Osteoblast (primary cell): Measurements from ENCODE around the gene SLC23A2. TPM values are rescaled to one million over a fixed set of nuclear protein-coding genes. Genes with fewer than 3 reads are reported as not detected.
"Not testable (repeated sequence)": the region's sequence is repeated elsewhere in the genome, so short reads cannot be mapped to it uniquely, and the experiment has no call there.

ENCODE experiments used
- DNase-seq: peaks from one replicate; pipeline ENCODE4 v3.0.0; 2011; ENCODE audit warnings: low spot score, mixed read lengths; ENCODE audit not compliant: insufficient read length; ENCODE audit errors: missing footprints
- H2AFZ ChIP-seq: 2 replicates; pipeline ENCODE4 v1.6.0; 2011; ENCODE audit warnings: mild to moderate bottlenecking, low read length
- H3K27ac ChIP-seq: 2 replicates; pipeline ENCODE4 v1.5.1; 2011; ENCODE audit warnings: mild to moderate bottlenecking, low read depth, low read length, moderate library complexity
- H3K27me3 ChIP-seq: 2 replicates; pipeline ENCODE4 v1.6.0; 2012; ENCODE audit warnings: mild to moderate bottlenecking, control low read depth, inconsistent platforms, low read length, moderate library complexity; ENCODE audit not compliant: insufficient read depth
- H3K36me3 ChIP-seq: 2 replicates; pipeline ENCODE4 v1.5.1; 2011; ENCODE audit warnings: mild to moderate bottlenecking, low read length, control low read depth, moderate library complexity; ENCODE audit not compliant: insufficient read depth
- H3K4me1 ChIP-seq: 2 replicates; pipeline ENCODE4 v1.5.1; 2011; ENCODE audit warnings: mild to moderate bottlenecking, low read length, control low read depth, moderate library complexity; ENCODE audit not compliant: insufficient read depth
- H3K4me2 ChIP-seq: 2 replicates; pipeline ENCODE4 v1.6.0; 2011; ENCODE audit warnings: mild to moderate bottlenecking, low read length; ENCODE audit not compliant: insufficient read depth
- H3K4me3 ChIP-seq: fragments of 200-600 bp; sonication (generic); 3 replicates; pipeline ENCODE4 v1.5.1; 2012; ENCODE audit warnings: mild to moderate bottlenecking, low read length, inconsistent platforms; ENCODE audit not compliant: insufficient read depth
- H3K79me2 ChIP-seq: 2 replicates; pipeline ENCODE4 v1.6.0; 2012; ENCODE audit warnings: mild to moderate bottlenecking, low read length, control low read depth, inconsistent platforms; ENCODE audit not compliant: insufficient read depth
- H3K9me3 ChIP-seq: 2 replicates; pipeline ENCODE4 v1.5.1; 2011; ENCODE audit warnings: low read depth, low read length, control low read depth
- H4K20me1 ChIP-seq: 2 replicates; pipeline ENCODE4 v1.6.0; 2012; ENCODE audit warnings: mild to moderate bottlenecking, low read length, control low read depth; ENCODE audit not compliant: insufficient read depth
- total RNA-seq: library from RNA; depleted of rRNA; stranded (reverse); fragments of >200 nt; gene quantifications from 2 replicates; pipeline ENCODE4 v1.2.3, GENCODE V29; 2012
- TF ChIP-seq, protein P1 (sequence below): IDR thresholded peaks from 2 replicates; pipeline ENCODE4 v1.5.1; 2011; ENCODE audit warnings: mild to moderate bottlenecking, low read depth, low read length, moderate library complexity; ENCODE audit errors: extremely low read depth

SLC23A2 gene
- total RNA-seq, 1 donor, result 20.6 TPM

DNA sequence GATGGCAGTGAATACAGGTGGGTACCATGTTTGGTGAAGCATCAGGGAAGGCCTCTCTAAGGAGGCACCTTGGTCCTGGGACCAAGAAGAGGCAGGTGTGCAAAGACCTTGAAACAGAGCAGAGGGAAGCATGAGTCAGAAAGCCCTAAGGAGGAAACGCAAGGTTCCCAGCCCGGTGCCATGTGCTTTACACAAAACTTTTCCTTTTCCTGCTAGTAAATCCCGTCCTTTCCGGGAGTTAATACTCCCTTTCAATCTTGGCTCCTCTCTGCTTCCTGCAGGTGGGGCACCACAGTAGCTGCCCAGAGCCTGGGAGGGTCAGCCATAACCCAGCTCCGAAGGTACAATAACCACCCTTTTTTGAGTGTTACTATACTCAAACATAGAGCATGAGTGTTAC lies 19.4 kb upstream of the SLC23A2 start:
- Histone ChIP-seq H3K4me2 (no peak overlapping the region), H3K27me3 (no peaks in the 10 kb centered on the region), H4K20me1 (no peaks in the 10 kb centered on the region), H3K27ac (no peak overlapping the region), H3K4me1 (peaks cover 9% of the 10 kb centered on the region), H3K4me3 (no peak overlapping the region), H3K36me3 (no peaks in the 10 kb centered on the region), H2AFZ (no peak overlapping the region), H3K9me3 (no peaks in the 10 kb centered on the region), H3K79me2 (no peaks in the 10 kb centered on the region)
- TF ChIP-seq, protein P1, sequence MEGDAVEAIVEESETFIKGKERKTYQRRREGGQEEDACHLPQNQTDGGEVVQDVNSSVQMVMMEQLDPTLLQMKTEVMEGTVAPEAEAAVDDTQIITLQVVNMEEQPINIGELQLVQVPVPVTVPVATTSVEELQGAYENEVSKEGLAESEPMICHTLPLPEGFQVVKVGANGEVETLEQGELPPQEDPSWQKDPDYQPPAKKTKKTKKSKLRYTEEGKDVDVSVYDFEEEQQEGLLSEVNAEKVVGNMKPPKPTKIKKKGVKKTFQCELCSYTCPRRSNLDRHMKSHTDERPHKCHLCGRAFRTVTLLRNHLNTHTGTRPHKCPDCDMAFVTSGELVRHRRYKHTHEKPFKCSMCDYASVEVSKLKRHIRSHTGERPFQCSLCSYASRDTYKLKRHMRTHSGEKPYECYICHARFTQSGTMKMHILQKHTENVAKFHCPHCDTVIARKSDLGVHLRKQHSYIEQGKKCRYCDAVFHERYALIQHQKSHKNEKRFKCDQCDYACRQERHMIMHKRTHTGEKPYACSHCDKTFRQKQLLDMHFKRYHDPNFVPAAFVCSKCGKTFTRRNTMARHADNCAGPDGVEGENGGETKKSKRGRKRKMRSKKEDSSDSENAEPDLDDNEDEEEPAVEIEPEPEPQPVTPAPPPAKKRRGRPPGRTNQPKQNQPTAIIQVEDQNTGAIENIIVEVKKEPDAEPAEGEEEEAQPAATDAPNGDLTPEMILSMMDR, result no peak
- DNase-seq, result no peak

DNA sequence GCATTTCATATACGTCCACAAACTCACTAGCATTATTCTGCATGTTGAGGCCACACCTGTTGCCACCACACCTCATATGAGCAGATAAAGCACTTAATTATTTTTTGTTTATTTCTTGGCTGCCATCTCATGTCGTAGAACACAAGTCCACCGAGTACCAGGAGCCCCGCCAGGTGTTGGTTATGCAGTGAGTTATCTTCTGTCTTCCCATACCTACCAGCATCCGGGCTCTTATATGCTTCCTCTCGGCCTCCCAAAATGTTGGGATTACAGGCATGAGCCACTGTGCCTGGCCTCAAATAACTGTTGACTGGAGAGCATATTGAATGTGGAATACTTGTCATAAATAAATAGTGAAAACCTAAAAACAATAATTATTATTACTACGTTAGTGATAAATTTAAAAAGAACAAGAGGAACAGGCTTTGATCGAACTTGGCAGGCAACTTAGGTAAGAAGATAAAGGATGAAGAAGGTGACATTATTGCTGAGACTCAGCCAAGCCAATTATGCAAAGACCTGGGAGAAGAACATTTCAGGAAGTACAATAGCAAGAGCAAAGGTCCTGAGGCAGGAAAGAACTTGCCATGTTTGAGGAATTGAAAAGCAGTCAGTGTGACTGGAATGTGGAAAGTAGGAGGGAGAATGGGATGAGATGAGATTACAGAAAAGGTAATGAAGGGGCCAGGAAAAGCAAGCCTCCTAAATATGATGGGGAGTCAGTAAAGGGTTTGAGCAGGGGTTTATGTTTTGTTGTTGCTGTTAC lies 12.6 kb upstream of the SLC23A2 start:
- TF ChIP-seq, protein P1, result no peak
- DNase-seq, result no peak
- H3K9me3 ChIP-seq, result no peaks in the 10 kb centered on the region

DNA sequence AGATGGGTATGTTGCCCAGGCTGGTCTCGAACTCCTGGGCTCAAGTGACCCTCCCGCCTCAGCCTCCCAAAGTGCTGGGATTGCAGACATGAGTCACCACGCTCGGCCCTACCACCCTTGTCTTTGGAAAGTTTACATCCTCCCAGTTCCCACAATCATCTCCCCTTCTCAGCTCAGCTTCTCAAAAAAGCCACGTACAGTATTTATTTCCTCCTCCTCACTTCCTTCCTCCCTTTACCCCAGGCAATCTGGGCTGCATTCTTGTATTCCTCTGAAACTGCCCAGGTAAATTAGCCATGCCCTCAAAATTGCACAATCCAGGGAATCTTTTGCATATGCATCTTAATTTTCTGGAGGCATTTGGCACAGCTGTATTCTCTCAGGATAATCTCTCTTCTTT lies 7.4 kb upstream of the SLC23A2 start:
- Histone ChIP-seq H3K27ac (no peak overlapping the region), H3K4me1 (no peaks in the 10 kb centered on the region), H3K36me3 (no peaks in the 10 kb centered on the region), H3K79me2 (no peaks in the 10 kb centered on the region), H3K9me3 (no peaks in the 10 kb centered on the region), H2AFZ (no peak overlapping the region), H3K4me2 (no peak overlapping the region), H4K20me1 (no peaks in the 10 kb centered on the region), H3K4me3 (no peak overlapping the region), H3K27me3 (peaks cover 12% of the 10 kb centered on the region)
- TF ChIP-seq, protein P1, result no peak
- DNase-seq, result peak; percentile 44

More for the DNA sequence above, 12.6 kb upstream of the SLC23A2 start:
- H3K4me1 ChIP-seq, result no peaks in the 10 kb centered on the region
- H3K4me3 ChIP-seq, result no peak overlapping the region
- H3K4me2 ChIP-seq, result no peak overlapping the region
- H3K79me2 ChIP-seq, result no peaks in the 10 kb centered on the region
- H2AFZ ChIP-seq, result no peak overlapping the region
- H3K27ac ChIP-seq, result no peak overlapping the region
- peaks cover 12% of the 10 kb centered on the region for H3K27me3 ChIP-seq
- no peaks in the 10 kb centered on the region for H4K20me1 ChIP-seq
- no peaks in the 10 kb centered on the region for H3K36me3 ChIP-seq

DNA sequence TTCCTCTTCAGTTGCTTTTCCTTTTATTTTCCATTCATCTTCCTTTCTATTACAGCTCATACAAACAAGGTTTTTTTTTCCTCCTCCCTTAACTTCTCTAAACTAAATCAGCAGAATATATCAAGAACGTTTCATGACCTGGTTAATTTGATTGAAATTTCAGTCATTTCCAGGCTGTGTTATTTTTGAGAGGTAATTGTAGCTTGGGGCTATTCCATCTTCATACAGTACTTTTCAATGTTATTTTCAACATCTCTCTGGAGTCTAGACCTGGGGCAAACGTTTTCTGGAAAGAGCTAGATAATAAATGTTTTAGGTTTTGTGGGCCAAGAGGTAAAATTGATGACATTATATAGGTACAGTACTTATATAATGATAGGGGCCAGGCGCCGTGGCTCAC lies 4.0 kb upstream of the SLC23A2 start:
- no peaks in the 10 kb centered on the region for H3K9me3 ChIP-seq
- H3K27ac ChIP-seq, result no peak overlapping the region
- no peak overlapping the region for H2AFZ ChIP-seq
- TF ChIP-seq, protein P1, result no peak
- H4K20me1 ChIP-seq, result peaks cover under 1% of the 10 kb centered on the region
- H3K4me2 ChIP-seq, result no peak overlapping the region
- peaks cover 5% of the 10 kb centered on the region for H3K79me2 ChIP-seq
- H3K36me3 ChIP-seq, result no peaks in the 10 kb centered on the region
- no peak for DNase-seq
- H3K4me1 ChIP-seq, result peaks cover 10% of the 10 kb centered on the region
- no peaks in the 10 kb centered on the region for H3K27me3 ChIP-seq
- no peak overlapping the region for H3K4me3 ChIP-seq

DNA sequence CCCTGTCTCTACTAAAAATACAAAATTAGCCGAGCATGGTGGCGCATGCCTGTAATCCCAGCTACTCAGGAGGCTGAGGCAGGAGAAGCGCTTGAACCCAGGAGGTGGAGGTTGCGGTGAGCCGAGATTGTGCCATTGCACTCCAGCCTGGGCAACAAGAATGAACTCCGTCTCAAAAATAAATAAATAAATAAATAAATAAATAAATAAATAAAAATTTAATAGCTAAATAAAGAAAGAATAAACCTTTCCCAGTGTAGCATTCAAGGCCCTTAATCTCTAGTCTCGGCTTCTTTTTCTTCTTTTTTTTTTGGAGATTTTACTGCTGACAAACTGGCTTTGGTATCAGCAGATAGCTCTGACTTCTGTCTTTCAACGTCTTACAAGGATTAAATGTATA lies 3.5 kb upstream of the SLC23A2 start:
- H3K27me3 ChIP-seq, H3K9me3 ChIP-seq, H3K4me2 ChIP-seq, H2AFZ ChIP-seq, H4K20me1 ChIP-seq, H3K27ac ChIP-seq, DNase-seq, H3K4me3 ChIP-seq, H3K36me3 ChIP-seq: not testable (repeated sequence)
- Histone ChIP-seq H3K79me2 (peaks cover 10% of the 10 kb centered on the region), H3K4me1 (peaks cover 15% of the 10 kb centered on the region)
